K562 (cell line): ENCODE measurements around the gene CD19. TPM values are rescaled to one million over a fixed set of nuclear protein-coding genes. Genes with fewer than 3 reads are reported as not detected.

Source experiments
- BCOR ChIP-seq: fragments of 450-650 bp; IDR thresholded peaks from 2 replicates; pipeline ENCODE4 v1.6.1; 2016
- PBX2 ChIP-seq, 2 experiments: IDR thresholded peaks in 1 of 2; conservative IDR thresholded peaks in 1 of 2; 2 replicates each; pipeline ENCODE4 v1.6.1; 2016; ENCODE audit warnings: low read depth in 2 of 2, mild to moderate bottlenecking in 1 of 2, missing compliant biosample characterization in 1 of 2, missing genetic modification characterization in 1 of 2, moderate library complexity in 1 of 2
- PKNOX1 ChIP-seq: fragments of 450-650 bp; IDR thresholded peaks from 2 replicates; pipeline ENCODE4 v1.6.1; 2016
- RBM17 ChIP-seq: fragments of 200-400 bp; formaldehyde crosslinking; IDR thresholded peaks from 2 replicates; pipeline ENCODE4 v1.6.1; 2017; ENCODE audit warnings: low read depth, mild to moderate bottlenecking, low read length, borderline replicate concordance
- RFX7 ChIP-seq: fragments of 250-450 bp; sonication (Bioruptor Pico); IDR thresholded peaks from 2 replicates; pipeline ENCODE4 v1.5.1; 2021; ENCODE audit warnings: mild to moderate bottlenecking
- RUNX1 ChIP-seq: sonication (generic); IDR thresholded peaks from 2 replicates; pipeline ENCODE4 v1.6.1; 2016; ENCODE audit warnings: antibody characterized with exemption, low read depth
- ZBED1 ChIP-seq: IDR thresholded peaks from 2 replicates; pipeline ENCODE4 v1.6.1; 2014
- ZNF318 ChIP-seq, 2 experiments: fragments of 450-650 bp; IDR thresholded peaks; 2 replicates each; pipeline ENCODE4 v1.6.1; 2016; ENCODE audit warnings: mild to moderate bottlenecking in 2 of 2, borderline replicate concordance in 1 of 2, low read depth in 1 of 2, moderate library complexity in 1 of 2
- ZNF41 ChIP-seq: fragments of 250-450 bp; sonication (Bioruptor Pico); conservative IDR thresholded peaks from 2 replicates; pipeline ENCODE4 v1.4.0; 2020; ENCODE audit warnings: mild to moderate bottlenecking
- ZNF740 ChIP-seq, 3 experiments: fragments of 200-800 bp in 1 of 3; sonication (Bioruptor generic) in 1 of 3; sonication (generic) in 1 of 3; formaldehyde crosslinking in 1 of 3; IDR thresholded peaks; 2 replicates each; pipeline versions ENCODE4 v1.6.1 to v1.8.0; 2016 to 2022; ENCODE audit warnings: mild to moderate bottlenecking in 2 of 3, missing compliant biosample characterization in 2 of 3, missing genetic modification characterization in 2 of 3, missing genetic modification reagents in 1 of 3
- ZNF780A ChIP-seq: fragments of 250-450 bp; sonication (Bioruptor Pico); IDR thresholded peaks from 2 replicates; pipeline ENCODE4 v1.5.0; 2021; ENCODE audit warnings: mild to moderate bottlenecking
- polyA plus RNA-seq, 8 experiments: library from polyadenylated mRNA; depleted of rRNA in 4 of 8; stranded (reverse) in 5 of 8; unstranded in 3 of 8; fragments of >200 nt; fragmentation: Nextera tagmentation in 2 of 8; fragmentation: Illumina TruSeq in 1 of 8; extraction: Ambion mirVana in 2 of 8; extraction: Trizol in 1 of 8; gene quantifications; 2 replicates each; pipeline versions ENCODE4 v1.2.1 to v1.2.3, GENCODE V29; 2011 to 2014; ENCODE audit warnings: inconsistent platforms in 1 of 8, missing spikeins in 1 of 8
- total RNA-seq, 7 experiments: library from RNA; depleted of rRNA in 6 of 7; stranded (reverse); fragments of >200 nt in 6 of 7; fragmentation: Illumina TruSeq in 2 of 7; extraction: Trizol in 2 of 7; gene quantifications; 2 replicates each; pipeline versions ENCODE4 v1.2.1 to v1.2.3, GENCODE V29; 2011 to 2021; ENCODE audit warnings: low replicate concordance in 1 of 7

CD19 gene
- total and polyA plus RNA-seq, 9 of the 15 experiments (the other 6 are each of a cell fraction or from before 2014, with no cell fraction given) = 0.27 to 3.7 (median 2.0) TPM; not detected in 1

GRCh38 chr16:28930203-28930602 is 1.6 kb upstream of the CD19 start (continued):
- TF ChIP-seq RUNX1 (no peak), BCOR (0 out of 2 replicates have a peak, but pooled peaks have one; percentile 20), ZNF318 (IDR thresholded peaks at IDR 0.05; ENCODE audit: borderline replicate concordance in 1 of 2, low read depth in 1 of 2) (no peak), ZBED1 (no peak), ZNF780A (CRISPR knock-in tag) (no peak), ZNF740 (CRISPR knock-in tag; IDR thresholded peaks at IDR 0.05) (no peak), ZNF740 (tag; IDR thresholded peaks at IDR 0.05) (no peak), RFX7 (CRISPR knock-in tag) (no peak), PKNOX1 (no peak), ZNF41 (no peak), PBX2 (CRISPR knock-in tag; IDR thresholded peaks at IDR 0.05; ENCODE audit: low read depth) (no peak), PBX2 (tag; conservative IDR thresholded peaks at IDR 0.05; ENCODE audit: low read depth) (no peak), RBM17 (no peak)
